GM18868 (cell line): Measurements from ENCODE around the gene C13orf42.

Source experiments
- ATAC-seq: cut with Tn5 transposase; IDR thresholded peaks from one replicate; pipeline ENCODE4 v1.9.1; 2021; ENCODE audit warnings: mild to moderate bottlenecking, moderate library complexity; ENCODE audit not compliant: unreplicated experiment

C13orf42 gene

DNA sequence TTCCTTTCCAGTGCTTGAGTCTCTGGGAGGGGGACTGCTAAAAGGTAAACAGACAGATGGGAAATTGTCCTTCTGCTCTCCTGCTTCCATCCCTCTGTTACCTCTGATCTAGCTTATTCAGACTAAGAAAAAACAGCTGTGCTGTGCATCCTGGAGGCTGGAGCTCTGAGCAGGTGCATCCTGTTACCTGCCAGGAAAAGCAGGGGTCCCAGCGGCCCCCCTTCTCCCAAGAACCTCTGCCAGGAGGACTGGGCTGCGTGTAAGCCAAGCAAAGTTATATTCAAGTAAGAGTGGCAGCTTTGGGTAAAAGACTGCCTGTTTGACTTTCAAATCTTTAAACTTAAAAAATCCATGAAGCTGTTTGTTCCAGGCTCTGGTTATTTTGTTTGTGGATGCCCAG lies 75.1 kb downstream of the C13orf42 start:
- no peak for ATAC-seq

- ATAC-seq = no peak
These were observed 75.6 kb downstream of the C13orf42 start for GRCh38 chr13:51035469-51035868.

- no peak for ATAC-seq
These were observed 76.2 kb downstream of the C13orf42 start for GRCh38 chr13:51034906-51035305.

DNA sequence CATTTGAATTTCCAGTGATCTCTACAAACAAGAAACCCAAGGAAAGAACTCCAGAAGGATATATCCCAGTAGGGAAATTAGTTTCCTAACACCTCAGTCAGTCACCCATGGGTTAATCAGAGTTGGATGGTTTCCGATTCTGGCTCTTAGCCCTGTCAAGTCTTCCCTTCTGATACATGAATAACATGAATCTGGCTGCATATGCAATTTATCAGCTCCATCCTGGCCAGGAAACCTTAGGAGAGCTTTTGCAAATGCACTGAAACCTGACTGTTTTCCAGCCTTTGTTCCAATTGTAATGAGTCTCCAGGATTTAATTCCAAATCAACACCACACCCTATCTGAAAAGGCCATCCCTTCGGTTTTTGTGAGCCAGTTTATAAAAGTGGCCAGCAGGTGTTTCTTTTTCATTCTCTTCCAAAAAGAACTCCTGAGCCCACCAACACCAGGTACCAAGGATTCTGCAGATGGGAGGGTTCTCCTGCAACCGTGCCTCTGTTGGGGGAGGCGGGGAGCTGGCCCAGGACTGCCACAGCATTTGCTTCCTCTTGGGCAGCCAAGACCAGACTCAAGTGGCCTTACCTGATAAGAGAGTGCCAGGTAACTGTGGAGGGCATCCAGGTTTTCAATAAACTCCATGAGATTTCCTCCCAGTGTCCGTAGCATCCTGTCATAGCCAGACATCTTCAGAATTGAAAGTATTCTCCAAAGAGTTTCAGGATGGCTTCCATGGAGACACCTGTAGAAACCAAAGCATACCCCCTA lies 77.5 kb downstream of the C13orf42 start:
- no peak for ATAC-seq

DNA sequence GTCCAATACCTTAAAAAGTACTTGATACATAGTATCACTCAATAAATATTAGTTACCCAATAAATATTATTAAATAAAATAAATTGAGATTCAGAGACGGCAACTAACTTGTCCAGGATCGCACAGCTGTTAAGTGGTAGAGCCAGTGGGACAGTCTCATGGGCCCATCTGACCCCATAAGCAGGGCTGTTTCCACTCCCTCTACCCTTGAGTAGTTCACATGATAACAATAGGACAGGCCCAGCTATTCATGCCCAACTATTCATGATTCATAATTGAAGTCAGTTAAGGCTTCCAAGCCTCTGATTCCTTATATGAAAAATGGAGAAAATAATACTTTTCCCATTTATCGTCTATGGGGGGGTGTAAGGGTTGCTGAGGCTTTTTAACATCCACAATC lies 78.2 kb downstream of the C13orf42 start:
- ATAC-seq = no peak
